ENCODE results near the gene KIF19.
A peak's percentile ranks its signal among the peaks of the same experiment; 100 is the strongest.
"Not testable (repeated sequence)": the region's sequence is repeated elsewhere in the genome, so short reads cannot be mapped to it uniquely, and the experiment has no call there.

The KIF19 gene, protein sequence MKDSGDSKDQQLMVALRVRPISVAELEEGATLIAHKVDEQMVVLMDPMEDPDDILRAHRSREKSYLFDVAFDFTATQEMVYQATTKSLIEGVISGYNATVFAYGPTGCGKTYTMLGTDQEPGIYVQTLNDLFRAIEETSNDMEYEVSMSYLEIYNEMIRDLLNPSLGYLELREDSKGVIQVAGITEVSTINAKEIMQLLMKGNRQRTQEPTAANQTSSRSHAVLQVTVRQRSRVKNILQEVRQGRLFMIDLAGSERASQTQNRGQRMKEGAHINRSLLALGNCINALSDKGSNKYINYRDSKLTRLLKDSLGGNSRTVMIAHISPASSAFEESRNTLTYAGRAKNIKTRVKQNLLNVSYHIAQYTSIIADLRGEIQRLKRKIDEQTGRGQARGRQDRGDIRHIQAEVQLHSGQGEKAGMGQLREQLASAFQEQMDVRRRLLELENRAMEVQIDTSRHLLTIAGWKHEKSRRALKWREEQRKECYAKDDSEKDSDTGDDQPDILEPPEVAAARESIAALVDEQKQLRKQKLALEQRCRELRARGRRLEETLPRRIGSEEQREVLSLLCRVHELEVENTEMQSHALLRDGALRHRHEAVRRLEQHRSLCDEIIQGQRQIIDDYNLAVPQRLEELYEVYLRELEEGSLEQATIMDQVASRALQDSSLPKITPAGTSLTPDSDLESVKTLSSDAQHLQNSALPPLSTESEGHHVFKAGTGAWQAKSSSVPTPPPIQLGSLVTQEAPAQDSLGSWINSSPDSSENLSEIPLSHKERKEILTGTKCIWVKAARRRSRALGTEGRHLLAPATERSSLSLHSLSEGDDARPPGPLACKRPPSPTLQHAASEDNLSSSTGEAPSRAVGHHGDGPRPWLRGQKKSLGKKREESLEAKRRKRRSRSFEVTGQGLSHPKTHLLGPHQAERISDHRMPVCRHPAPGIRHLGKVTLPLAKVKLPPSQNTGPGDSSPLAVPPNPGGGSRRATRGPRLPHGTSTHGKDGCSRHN

GRCh38 chr17:74325743-74326379 is at the start of gene KIF19:
KIF19 (plus strand) TSS chr17:74326226; CDS start chr17:74326350, 124 bp downstream.
- DNase-seq: no peak

- no peak for DNase-seq
Observed at GRCh38 chr17:74276541-74277009, 49.5 kb upstream of the KIF19 start.

DNA sequence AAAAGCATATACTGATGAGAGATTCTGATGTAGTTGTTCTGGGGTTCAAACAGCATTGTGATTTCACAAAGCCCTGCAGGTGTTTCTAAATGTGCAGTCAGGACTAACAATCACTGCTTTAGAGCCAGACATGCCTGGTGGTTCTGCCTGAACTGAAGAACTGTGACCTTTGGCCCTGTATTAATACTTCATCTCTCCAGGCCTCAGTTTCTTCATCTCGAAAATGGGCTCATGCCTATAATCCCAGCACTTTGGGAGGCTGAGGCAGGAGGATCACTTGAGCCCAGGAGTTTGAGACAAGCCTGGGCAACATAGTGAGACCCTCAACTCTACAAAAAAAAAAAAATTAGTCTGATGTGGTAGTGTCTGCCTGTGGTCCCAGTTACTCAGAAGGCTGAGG is 48.1 kb upstream of the KIF19 start:
- no peak for DNase-seq

- not testable (repeated sequence) for DNase-seq
Observed at GRCh38 chr17:74279617-74280016, 46.4 kb upstream of the KIF19 start.

DNA sequence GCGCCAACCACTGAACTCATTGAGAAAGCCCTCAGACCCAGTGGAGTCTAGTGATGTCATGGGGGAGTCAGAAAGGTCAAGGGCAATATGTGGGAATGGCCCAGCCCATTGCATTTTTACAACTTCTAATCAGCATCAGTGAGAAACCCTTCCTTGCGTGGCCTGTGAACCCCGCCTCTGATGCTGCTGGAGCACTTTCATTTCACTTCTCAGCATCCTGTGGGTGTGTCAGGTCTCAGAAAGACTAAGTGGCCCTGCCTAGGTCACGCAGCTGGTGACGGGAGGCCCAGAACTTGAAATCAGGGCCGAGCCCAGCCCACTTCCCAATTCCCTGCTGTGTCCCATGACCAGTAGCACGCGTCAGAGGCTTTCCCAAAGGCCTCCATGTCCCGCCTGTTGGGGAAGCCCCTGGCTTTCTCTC is 45.9 kb upstream of the KIF19 start:
- no peak for DNase-seq

DNA sequence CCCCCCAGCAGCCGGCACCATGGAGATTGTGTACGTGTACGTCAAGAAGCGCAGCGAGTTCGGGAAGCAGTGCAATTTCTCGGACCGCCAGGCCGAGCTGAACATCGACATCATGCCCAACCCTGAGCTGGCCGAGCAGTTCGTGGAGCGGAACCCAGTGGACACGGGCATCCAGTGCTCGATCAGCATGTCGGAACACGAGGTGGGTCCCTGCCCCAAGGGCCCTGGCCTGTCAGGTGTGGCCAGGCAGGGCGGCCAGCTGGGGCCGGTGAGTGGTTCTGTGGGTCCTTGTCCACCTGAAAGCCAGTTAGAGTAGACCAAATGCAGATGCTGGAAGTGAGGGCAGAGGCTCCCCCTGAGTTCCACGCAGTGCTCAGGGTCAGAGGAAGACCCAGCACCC is 44.2 kb upstream of the KIF19 start:
- DNase-seq: no peak

GRCh38 chr17:74282274-74282586 is 43.8 kb upstream of the KIF19 start:
- not testable (repeated sequence) for DNase-seq

- DNase-seq: no peak
Observed at GRCh38 chr17:74282587-74283370, 43.2 kb upstream of the KIF19 start.

GRCh38 chr17:74283371-74283673 is 42.7 kb upstream of the KIF19 start:
- no peak for DNase-seq

DNA sequence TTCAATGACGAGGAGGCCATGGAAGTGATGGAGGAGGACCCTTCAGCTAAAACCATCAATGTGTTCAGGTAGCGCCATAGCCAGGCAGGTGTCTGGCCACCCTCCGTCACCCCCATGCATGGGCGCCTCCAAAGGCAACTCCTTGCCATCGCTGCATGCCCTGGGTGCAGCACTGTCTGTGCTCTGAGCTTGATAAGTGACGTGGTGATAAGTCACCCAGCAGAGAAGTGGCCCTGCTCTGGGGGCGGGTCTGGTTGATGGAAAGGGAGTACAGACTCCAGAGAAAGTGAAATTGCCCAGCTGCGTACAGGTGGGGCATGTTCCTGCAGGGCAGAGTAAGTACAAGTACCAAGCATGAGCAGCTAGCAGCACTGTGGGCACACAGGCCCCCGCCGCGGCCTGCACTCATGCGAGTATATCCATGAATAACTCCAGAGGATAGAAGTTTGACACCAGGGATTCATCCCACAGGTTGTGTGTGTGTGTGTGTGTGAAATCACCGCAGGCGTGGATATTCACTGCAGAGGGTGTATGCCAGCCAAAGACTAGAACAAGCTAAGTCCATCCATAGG is 38.9 kb upstream of the KIF19 start:
- DNase-seq: no peak

GRCh38 chr17:74288785-74289184 is 37.2 kb upstream of the KIF19 start:
- no peak for DNase-seq

DNA sequence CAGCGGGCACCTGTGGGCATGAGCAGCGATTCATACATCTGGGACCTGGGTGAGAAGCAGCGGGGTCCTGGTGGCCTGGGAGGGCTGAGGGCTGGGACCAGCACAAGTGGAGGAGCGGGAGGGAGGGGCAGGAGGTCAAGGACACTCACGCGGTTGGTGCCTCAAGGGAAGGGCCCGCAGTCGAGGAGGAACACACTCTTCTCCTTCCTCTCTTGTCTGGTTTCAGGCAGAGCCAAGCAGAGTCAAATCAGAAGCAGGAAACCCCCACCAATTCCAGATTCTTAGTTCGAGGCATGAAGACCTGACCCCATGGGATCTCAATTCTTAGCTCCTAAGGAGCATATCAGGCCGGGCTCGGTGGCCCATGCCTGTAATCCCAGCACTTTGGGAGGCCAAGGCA is 36.3 kb upstream of the KIF19 start:
- no peak for DNase-seq

- DNase-seq: no peak
Observed at GRCh38 chr17:74290340-74290739, 35.7 kb upstream of the KIF19 start.

DNA sequence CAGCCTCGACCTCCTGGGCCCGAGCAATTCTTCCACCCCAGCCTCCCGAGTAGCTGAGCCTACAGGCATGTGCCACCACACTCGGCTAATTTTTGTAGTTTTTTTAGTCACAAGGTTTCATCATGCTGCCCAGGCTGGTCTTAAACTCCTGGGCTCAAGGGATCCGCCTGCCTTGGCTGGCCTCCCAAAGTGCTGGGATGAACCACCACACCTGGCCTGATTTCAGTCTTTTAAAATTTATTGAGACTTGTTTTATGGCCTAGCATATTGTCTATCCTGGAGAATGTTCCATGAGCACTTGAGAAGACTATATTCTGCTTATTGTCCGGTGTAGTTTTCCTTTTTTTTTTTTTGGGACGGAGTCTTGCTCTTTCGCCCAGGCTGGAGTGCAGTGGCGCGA is 33.5 kb upstream of the KIF19 start:
- no peak for DNase-seq

- no peak for DNase-seq
Observed at GRCh38 chr17:74295625-74296547, 30.1 kb upstream of the KIF19 start.

GRCh38 chr17:74296548-74296936 is 29.5 kb upstream of the KIF19 start:
- no peak for DNase-seq

GRCh38 chr17:74297941-74298340 is 28.1 kb upstream of the KIF19 start:
- DNase-seq: no peak

- no peak for DNase-seq
Observed at GRCh38 chr17:74298778-74299177, 27.2 kb upstream of the KIF19 start.

DNA sequence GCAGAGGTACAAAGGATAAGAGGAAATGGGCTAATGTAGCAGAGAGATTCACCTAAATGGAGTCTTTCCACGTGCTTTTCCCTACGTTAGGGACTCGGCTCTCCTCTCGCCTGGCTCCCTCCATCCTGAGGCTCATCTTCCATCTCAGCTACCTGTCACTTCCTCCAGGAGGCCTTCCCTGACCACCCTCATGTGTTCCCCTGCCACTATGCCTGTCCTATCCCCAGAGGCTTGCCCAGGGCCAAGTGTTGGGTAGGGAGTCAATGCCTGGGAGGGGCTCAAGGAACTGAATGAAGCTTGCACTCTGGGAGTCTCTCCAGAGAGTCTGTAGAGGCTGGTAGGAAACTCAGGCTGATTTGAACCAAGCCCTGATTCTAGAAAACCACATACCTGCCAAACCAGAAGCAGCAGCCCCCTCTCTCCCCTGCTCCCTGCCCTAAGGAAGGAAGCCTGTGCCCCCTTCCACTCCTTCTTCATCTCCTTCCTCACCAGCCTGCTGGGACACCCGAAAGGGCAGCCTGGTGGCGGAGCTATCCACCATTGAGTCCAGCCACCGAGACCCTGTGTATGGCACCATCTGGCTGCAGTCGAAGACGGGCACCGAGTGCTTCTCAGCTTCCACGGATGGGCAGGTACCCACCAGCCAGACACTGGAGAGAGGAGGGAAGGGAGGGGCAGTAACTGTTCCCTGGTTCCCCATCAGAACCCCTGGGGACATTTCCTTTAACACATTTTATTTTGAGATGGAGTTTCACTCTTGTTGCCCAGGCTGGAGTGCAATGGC is 26.6 kb upstream of the KIF19 start:
- no peak for DNase-seq

GRCh38 chr17:74303305-74303704 is 22.7 kb upstream of the KIF19 start:
- DNase-seq: peak; percentile 14

Data from GF-D8 (cell line).